A673 (cell line): ENCODE results near the gene RIF1. TPM values are rescaled to one million over a fixed set of nuclear protein-coding genes. Genes with fewer than 3 reads are reported as not detected.

Experiments
- BruUV-seq: library from RNA; stranded (reverse); fragments of 400-500 nt; replicated peaks from 2 replicates; lab custom pipeline; 2021; lab: Mats Ljungman, UMichigan
- CTCF ChIA-PET: fragments of 300-600 bp; sonication (Branson Sonifier 250); formaldehyde crosslinking; loops from one replicate; lab custom pipeline; 2022; ENCODE audit warnings: antibody characterized with exemption; lab: Charles Lee
- POLR2A ChIA-PET: fragments of 300-600 bp; sonication (Branson Sonifier 250); formaldehyde crosslinking; loops from one replicate; lab custom pipeline; 2022; ENCODE audit warnings: antibody characterized with exemption; ENCODE audit not compliant: low non-redundant PET; lab: Charles Lee
- DNase-seq: peaks from one replicate; pipeline ENCODE4 v3.0.0-alpha.2; 2015; ENCODE audit warnings: low spot score
- H3K27ac ChIP-seq: fragments of 200-600 bp; sonication (generic); 2 replicates; pipeline ENCODE4 v1.5.1; 2016; ENCODE audit warnings: mixed run types, low read depth, mild to moderate bottlenecking, mixed read lengths, antibody characterized with exemption, low read length; ENCODE audit not compliant: poor library complexity, severe bottlenecking
- H3K27me3 ChIP-seq: fragments of 200-600 bp; sonication (generic); replicated peaks from 2 replicates; pipeline ENCODE4 v1.6.1; 2017; ENCODE audit warnings: mixed run types, low read depth, mild to moderate bottlenecking, mixed read lengths, antibody characterized with exemption, low read length; ENCODE audit not compliant: insufficient read depth, poor library complexity
- H3K36me3 ChIP-seq: fragments of 200-600 bp; sonication (generic); 2 replicates; pipeline ENCODE4 v1.6.1; 2016; ENCODE audit warnings: mixed run types, mild to moderate bottlenecking, mixed read lengths, antibody characterized with exemption, low read length; ENCODE audit not compliant: insufficient read depth, poor library complexity, severe bottlenecking
- H3K4me1 ChIP-seq: fragments of 200-600 bp; sonication (generic); 2 replicates; pipeline ENCODE4 v1.6.1; 2017; ENCODE audit warnings: mixed run types, mild to moderate bottlenecking, mixed read lengths, antibody characterized with exemption, low read length; ENCODE audit not compliant: insufficient read depth, poor library complexity, severe bottlenecking
- H3K4me3 ChIP-seq: fragments of 200-600 bp; sonication (generic); 2 replicates; pipeline ENCODE4 v1.5.1; 2016; ENCODE audit warnings: low read depth, mixed run types, mild to moderate bottlenecking, mixed read lengths, low read length; ENCODE audit not compliant: poor library complexity, severe bottlenecking
- H3K9me3 ChIP-seq: fragments of 200-600 bp; sonication (generic); 2 replicates; pipeline ENCODE4 v1.6.1; 2016; ENCODE audit warnings: mixed run types, low read depth, mild to moderate bottlenecking, mixed read lengths, antibody characterized with exemption, low read length; ENCODE audit not compliant: poor library complexity, severe bottlenecking
- CTCF ChIP-seq: fragments of 300-800, 200-600 bp; sonication (generic); conservative IDR thresholded peaks from 2 replicates; pipeline ENCODE4 v1.5.1; 2017; ENCODE audit warnings: low read depth, mild to moderate bottlenecking, antibody characterized with exemption, low read length, moderate library complexity, mixed read lengths
- EZH2 ChIP-seq: fragments of 200-600 bp; sonication (generic); IDR thresholded peaks from 2 replicates; pipeline ENCODE4 v1.6.1; 2017; ENCODE audit warnings: borderline replicate concordance, low read depth, mild to moderate bottlenecking, mixed read lengths, antibody characterized with exemption, low read length; ENCODE audit not compliant: poor library complexity, severe bottlenecking
- intact Hi-C: fragments of 100-400 bp; cut with micrococcal nuclease; formaldehyde crosslinking; loops from one replicate; pipeline ENCODE4 v1.10.0; 2022; ENCODE audit not compliant: unreplicated experiment
- total RNA-seq: library from RNA; stranded (reverse); gene quantifications from 2 replicates; pipeline ENCODE4 v1.2.3, GENCODE V29; 2021

Gene RIF1
- total RNA-seq, 1 experiment from 2014 or later = 111 TPM

- CTCF ChIA-PET = no interaction called here
- POLR2A ChIA-PET = no interaction called here
Measured at GRCh38 chr2:151423760-151424159, 14.1 kb downstream of the RIF1 start.

DNA sequence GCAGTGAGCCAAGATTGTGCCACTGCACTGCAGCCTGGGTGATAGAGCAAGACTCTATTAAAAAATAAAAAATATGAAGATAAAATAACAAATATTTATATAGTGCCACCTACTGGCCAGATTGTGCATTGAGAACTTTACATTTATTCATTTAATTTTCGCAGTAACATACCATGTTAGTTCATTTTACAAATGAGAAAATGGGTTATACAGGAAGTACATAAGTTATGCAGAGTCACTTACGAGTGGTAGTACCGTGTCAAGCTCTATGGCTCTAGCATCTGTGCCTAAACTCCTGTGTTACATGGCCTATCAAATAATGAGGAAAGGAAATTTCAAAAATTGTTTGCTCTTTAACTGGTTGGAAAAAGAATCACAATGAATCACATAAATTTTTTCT lies 27.9 kb downstream of the RIF1 start:
- H3K27ac ChIP-seq = no peak overlapping the region
- TF ChIP-seq EZH2 (no peak), CTCF (peak; percentile 66)
- ChIA-PET POLR2A (no interaction called here), CTCF (no interaction called here)
- no peak overlapping the region for H3K4me3 ChIP-seq
- no peaks in the 10 kb centered on the region for H3K27me3 ChIP-seq
- peaks cover 3% of the 10 kb centered on the region for H3K4me1 ChIP-seq
- H3K9me3 ChIP-seq = no peaks in the 10 kb centered on the region
- H3K36me3 ChIP-seq = peaks cover 92% of the 10 kb centered on the region
- BruUV-seq = no TSS peak
- intact Hi-C loops = no loop called here
- DNase-seq = peak; percentile 57

More at GRCh38 chr2:151423760-151424159, 14.1 kb downstream of the RIF1 start:
- Histone ChIP-seq H3K4me1 (no peaks in the 10 kb centered on the region), H3K36me3 (peaks cover 92% of the 10 kb centered on the region), H3K4me3 (no peak overlapping the region), H3K27me3 (no peaks in the 10 kb centered on the region), H3K27ac (no peak overlapping the region), H3K9me3 (no peaks in the 10 kb centered on the region)
- no TSS peak for BruUV-seq
- DNase-seq = no peak
- intact Hi-C loops = no loop called here
- no peak for TF ChIP-seq CTCF

DNA sequence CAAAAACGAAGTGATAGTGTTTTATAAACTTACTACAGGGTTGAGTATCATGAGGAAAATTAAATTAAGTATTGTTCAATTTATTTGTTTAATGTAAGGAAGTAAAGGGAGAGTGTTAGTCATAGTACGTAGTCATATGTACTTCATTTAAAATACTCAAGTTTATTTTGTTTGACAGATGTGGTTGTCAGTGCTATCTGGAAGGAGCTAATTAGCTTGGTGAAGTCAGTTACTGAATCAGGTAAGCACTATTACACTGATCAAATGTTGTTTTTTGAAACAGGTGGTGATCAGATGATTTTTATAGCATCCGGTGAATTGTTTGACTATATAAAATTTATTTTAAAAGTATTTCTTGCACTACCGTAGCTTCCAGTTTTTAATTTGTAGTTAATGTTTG lies 28.8 kb downstream of the RIF1 start:
- H3K9me3 ChIP-seq = no peaks in the 10 kb centered on the region
- POLR2A ChIA-PET = no interaction called here

More for the DNA sequence above, 28.8 kb downstream of the RIF1 start:
- DNase-seq = no peak
- no peak for TF ChIP-seq EZH2
- TF ChIP-seq CTCF = no peak
- Histone ChIP-seq H3K4me1 (peaks cover 3% of the 10 kb centered on the region), H3K27me3 (no peaks in the 10 kb centered on the region), H3K4me3 (no peak overlapping the region), H3K36me3 (peaks cover 92% of the 10 kb centered on the region), H3K27ac (peak overlapping the region; percentile 13)
- CTCF ChIA-PET = interaction anchor here (0.5 kb wide), 1 partner anchor 71 kb away, joined by 4 read pairs; no protein-coding TSS in a partner anchor
- intact Hi-C loops = no loop called here
- BruUV-seq = no TSS peak
